Measurements from ENCODE around the gene ERAL1.
"Not testable (repeated sequence)": the region's sequence is repeated elsewhere in the genome, so short reads cannot be mapped to it uniquely, and the experiment has no call there.

ERAL1 gene

GRCh38 chr17:28885951-28886350 is 31.1 kb downstream of the ERAL1 start:
- TF ChIP-seq SUZ12 (IDR thresholded peaks at IDR 0.05; ENCODE audit: extremely low read depth, insufficient read depth, insufficient read length) (no peak), ZNF274 (IDR thresholded peaks at IDR 0.05; ENCODE audit: low read depth, low read length) (no peak), YY1 (IDR thresholded peaks at IDR 0.05; ENCODE audit: insufficient read depth, insufficient read length) (no peak)
- no peak overlapping the region for H3K4me3 ChIP-seq (ENCODE audit: insufficient read length, low read depth)
- no peak overlapping the region for H3K9ac ChIP-seq (ENCODE audit: insufficient read length, low read depth)
- no peaks in the 10 kb centered on the region for H3K27me3 ChIP-seq (ENCODE audit: insufficient read depth, insufficient read length)
- H3K36me3 ChIP-seq (ENCODE audit: insufficient read depth, insufficient read length, low read length) = peaks cover 35% of the 10 kb centered on the region
- DNase-seq (ENCODE audit: low read depth, low spot score) = no peak
- H3K4me1 ChIP-seq (ENCODE audit: insufficient read depth, insufficient read length) = peaks cover 9% of the 10 kb centered on the region
- no peaks in the 10 kb centered on the region for H3K9me3 ChIP-seq (ENCODE audit: insufficient read depth, low read length)

GRCh38 chr17:28887871-28888471 is 33.2 kb downstream of the ERAL1 start:
- no peak overlapping the region for H3K9ac ChIP-seq (ENCODE audit: insufficient read length, low read depth)
- TF ChIP-seq SUZ12 (IDR thresholded peaks at IDR 0.05; ENCODE audit: extremely low read depth, insufficient read depth, insufficient read length) (no peak), ZNF274 (IDR thresholded peaks at IDR 0.05; ENCODE audit: low read depth, low read length) (no peak), YY1 (IDR thresholded peaks at IDR 0.05; ENCODE audit: insufficient read depth, insufficient read length) (no peak)
- H3K4me1 ChIP-seq (ENCODE audit: insufficient read depth, insufficient read length) = peaks cover 9% of the 10 kb centered on the region
- no peaks in the 10 kb centered on the region for H3K27me3 ChIP-seq (ENCODE audit: insufficient read depth, insufficient read length)
- no peak overlapping the region for H3K4me3 ChIP-seq (ENCODE audit: insufficient read length, low read depth)
- DNase-seq (ENCODE audit: low read depth, low spot score) = no peak
- H3K36me3 ChIP-seq (ENCODE audit: insufficient read depth, insufficient read length, low read length) = peaks cover 25% of the 10 kb centered on the region
- no peaks in the 10 kb centered on the region for H3K9me3 ChIP-seq (ENCODE audit: insufficient read depth, low read length)

- no peak overlapping the region for H3K4me3 ChIP-seq (ENCODE audit: insufficient read length, low read depth)
- TF ChIP-seq SUZ12 (IDR thresholded peaks at IDR 0.05; ENCODE audit: extremely low read depth, insufficient read depth, insufficient read length) (no peak), YY1 (IDR thresholded peaks at IDR 0.05; ENCODE audit: insufficient read depth, insufficient read length) (no peak), ZNF274 (IDR thresholded peaks at IDR 0.05; ENCODE audit: low read depth, low read length) (no peak)
- DNase-seq (ENCODE audit: low read depth, low spot score) = no peak
- peaks cover 23% of the 10 kb centered on the region for H3K36me3 ChIP-seq (ENCODE audit: insufficient read depth, insufficient read length, low read length)
- no peaks in the 10 kb centered on the region for H3K9me3 ChIP-seq (ENCODE audit: insufficient read depth, low read length)
- H3K4me1 ChIP-seq (ENCODE audit: insufficient read depth, insufficient read length) = peaks cover 8% of the 10 kb centered on the region
- H3K9ac ChIP-seq (ENCODE audit: insufficient read length, low read depth) = no peak overlapping the region
- H3K27me3 ChIP-seq (ENCODE audit: insufficient read depth, insufficient read length) = no peaks in the 10 kb centered on the region
Measured at GRCh38 chr17:28888832-28889231, 34.0 kb downstream of the ERAL1 start.

- DNase-seq (ENCODE audit: low read depth, low spot score) = no peak
- peaks cover 13% of the 10 kb centered on the region for H3K36me3 ChIP-seq (ENCODE audit: insufficient read depth, insufficient read length, low read length)
Measured at GRCh38 chr17:28889996-28890395, 35.2 kb downstream of the ERAL1 start.

GRCh38 chr17:28891201-28891600 is 36.4 kb downstream of the ERAL1 start:
- Histone ChIP-seq H3K4me1 (ENCODE audit: insufficient read depth, insufficient read length) (peaks cover 5% of the 10 kb centered on the region), H3K9ac (ENCODE audit: insufficient read length, low read depth) (no peak overlapping the region)

More at GRCh38 chr17:28889996-28890395, 35.2 kb downstream of the ERAL1 start:
- no peaks in the 10 kb centered on the region for H3K9me3 ChIP-seq (ENCODE audit: insufficient read depth, low read length)
- TF ChIP-seq ZNF274 (IDR thresholded peaks at IDR 0.05; ENCODE audit: low read depth, low read length) (no peak), SUZ12 (IDR thresholded peaks at IDR 0.05; ENCODE audit: extremely low read depth, insufficient read depth, insufficient read length) (no peak), YY1 (IDR thresholded peaks at IDR 0.05; ENCODE audit: insufficient read depth, insufficient read length) (no peak)
- no peak overlapping the region for H3K4me3 ChIP-seq (ENCODE audit: insufficient read length, low read depth)
- H3K4me1 ChIP-seq (ENCODE audit: insufficient read depth, insufficient read length) = peaks cover 5% of the 10 kb centered on the region
- no peak overlapping the region for H3K9ac ChIP-seq (ENCODE audit: insufficient read length, low read depth)
- no peaks in the 10 kb centered on the region for H3K27me3 ChIP-seq (ENCODE audit: insufficient read depth, insufficient read length)

GRCh38 chr17:28892024-28892423 is 37.2 kb downstream of the ERAL1 start:
- H3K9ac ChIP-seq (ENCODE audit: insufficient read length, low read depth) = no peak overlapping the region
- no peak for TF ChIP-seq ZNF274 (IDR thresholded peaks at IDR 0.05; ENCODE audit: low read depth, low read length)
- TF ChIP-seq YY1 (IDR thresholded peaks at IDR 0.05; ENCODE audit: insufficient read depth, insufficient read length) = no peak
- TF ChIP-seq SUZ12 (IDR thresholded peaks at IDR 0.05; ENCODE audit: extremely low read depth, insufficient read depth, insufficient read length) = no peak
- H3K36me3 ChIP-seq (ENCODE audit: insufficient read depth, insufficient read length, low read length) = peaks cover 11% of the 10 kb centered on the region
- no peak for DNase-seq (ENCODE audit: low read depth, low spot score)
- H3K4me1 ChIP-seq (ENCODE audit: insufficient read depth, insufficient read length) = no peaks in the 10 kb centered on the region
- H3K27me3 ChIP-seq (ENCODE audit: insufficient read depth, insufficient read length) = no peaks in the 10 kb centered on the region
- H3K4me3 ChIP-seq (ENCODE audit: insufficient read length, low read depth) = no peak overlapping the region
- no peaks in the 10 kb centered on the region for H3K9me3 ChIP-seq (ENCODE audit: insufficient read depth, low read length)

More at GRCh38 chr17:28891201-28891600, 36.4 kb downstream of the ERAL1 start:
- H3K9me3 ChIP-seq (ENCODE audit: insufficient read depth, low read length) = no peaks in the 10 kb centered on the region
- no peak overlapping the region for H3K4me3 ChIP-seq (ENCODE audit: insufficient read length, low read depth)
- no peaks in the 10 kb centered on the region for H3K27me3 ChIP-seq (ENCODE audit: insufficient read depth, insufficient read length)
- no peak for TF ChIP-seq YY1 (IDR thresholded peaks at IDR 0.05; ENCODE audit: insufficient read depth, insufficient read length)
- TF ChIP-seq SUZ12 (IDR thresholded peaks at IDR 0.05; ENCODE audit: extremely low read depth, insufficient read depth, insufficient read length) = no peak
- no peak for TF ChIP-seq ZNF274 (IDR thresholded peaks at IDR 0.05; ENCODE audit: low read depth, low read length)
- DNase-seq (ENCODE audit: low read depth, low spot score) = no peak
- peaks cover 11% of the 10 kb centered on the region for H3K36me3 ChIP-seq (ENCODE audit: insufficient read depth, insufficient read length, low read length)

GRCh38 chr17:28893248-28894183 is 38.7 kb downstream of the ERAL1 start:
- H3K9me3 ChIP-seq (ENCODE audit: insufficient read depth, low read length); DNase-seq (ENCODE audit: low read depth, low spot score); H3K4me3 ChIP-seq (ENCODE audit: insufficient read length, low read depth); H3K9ac ChIP-seq (ENCODE audit: insufficient read length, low read depth); H3K27me3 ChIP-seq (ENCODE audit: insufficient read depth, insufficient read length); H3K4me1 ChIP-seq (ENCODE audit: insufficient read depth, insufficient read length): not testable (repeated sequence)
- H3K36me3 ChIP-seq (ENCODE audit: insufficient read depth, insufficient read length, low read length) = peaks cover 17% of the 10 kb centered on the region

All from NT2/D1 (cell line).